Fibroblast of lung (primary cell): ENCODE data around the gene OR13A1. TPM values are rescaled to one million over a fixed set of nuclear protein-coding genes. Genes with fewer than 3 reads are reported as not detected.

ENCODE experiments used
- DNase-seq, 2 donors: peaks; one replicate each; pipeline versions ENCODE4 v3.0.0 to v3.0.0-alpha.2; 2010; ENCODE audit warnings: low read depth in 2 of 2
- H2AFZ ChIP-seq: 2 replicates; pipeline ENCODE4 v1.5.1; 2012; ENCODE audit warnings: low read length, control low read depth, inconsistent platforms
- H3K27ac ChIP-seq: 2 replicates; pipeline ENCODE4 v1.5.1; 2011; ENCODE audit warnings: low read length, control low read depth; ENCODE audit not compliant: insufficient read depth
- H3K27me3 ChIP-seq: 2 replicates; pipeline ENCODE4 v1.5.1; 2011; ENCODE audit warnings: mild to moderate bottlenecking, low read length; ENCODE audit not compliant: control insufficient read depth, insufficient read depth
- H3K36me3 ChIP-seq: 2 replicates; pipeline ENCODE4 v1.5.1; 2011; ENCODE audit warnings: low read length; ENCODE audit not compliant: control insufficient read depth, insufficient read depth
- H3K4me1 ChIP-seq: 2 replicates; pipeline ENCODE4 v1.5.1; 2011; ENCODE audit warnings: low read length; ENCODE audit not compliant: control insufficient read depth, insufficient read depth; ENCODE audit errors: extremely low read depth
- H3K4me2 ChIP-seq: 2 replicates; pipeline ENCODE4 v1.5.1; 2011; ENCODE audit warnings: low read length, control low read depth; ENCODE audit not compliant: insufficient read depth; ENCODE audit errors: extremely low read depth
- H3K4me3 ChIP-seq, 4 experiments: fragments of 200-600 bp in 1 of 4; sonication (generic) in 1 of 4; replicated peaks in 1 of 4; 2 replicates each; pipeline ENCODE4 v1.5.1; 2011 to 2016; ENCODE audit warnings: low read length in 4 of 4, low read depth in 3 of 4, mild to moderate bottlenecking in 3 of 4, control low read depth in 2 of 4, inconsistent platforms in 1 of 4, mixed read lengths in 1 of 4; ENCODE audit not compliant: insufficient read depth in 1 of 4; ENCODE audit errors: control extremely low read depth in 1 of 4
- H3K79me2 ChIP-seq: 2 replicates; pipeline ENCODE4 v1.5.1; 2012; ENCODE audit warnings: mild to moderate bottlenecking, low read length, inconsistent platforms; ENCODE audit not compliant: control insufficient read depth, insufficient read depth
- H3K9ac ChIP-seq: 2 replicates; pipeline ENCODE4 v1.5.1; 2011; ENCODE audit warnings: mild to moderate bottlenecking, low read length, control low read depth; ENCODE audit not compliant: insufficient read depth
- H3K9me3 ChIP-seq: 2 replicates; pipeline ENCODE4 v1.5.1; 2012; ENCODE audit warnings: low read depth, low read length; ENCODE audit not compliant: control insufficient read depth, insufficient read depth
- H4K20me1 ChIP-seq: 2 replicates; pipeline ENCODE4 v1.5.1; 2011; ENCODE audit warnings: low read length; ENCODE audit not compliant: control insufficient read depth, insufficient read depth; ENCODE audit errors: extremely low read depth
- EZH2 ChIP-seq: IDR thresholded peaks from 2 replicates; pipeline ENCODE4 v1.5.1; 2012; ENCODE audit warnings: low read length, control low read depth, mild to moderate bottlenecking; ENCODE audit errors: missing control alignments
- polyA plus RNA-seq, 2 donors: library from polyadenylated mRNA; depleted of rRNA in 1 of 2; stranded (reverse) in 1 of 2; unstranded in 1 of 2; fragments of >200 nt; gene quantifications; 2 replicates each; pipeline ENCODE4 v1.2.1, GENCODE V29; 2011 to 2012; ENCODE audit warnings: missing spikeins in 1 of 2
- total RNA-seq: library from RNA; depleted of rRNA; stranded (reverse); fragments of >200 nt; gene quantifications from 2 replicates; pipeline ENCODE4 v1.2.1, GENCODE V29; 2014
- TF ChIP-seq, protein P1 (sequence below), 2 donors: IDR thresholded peaks in 1 of 2; conservative IDR thresholded peaks in 1 of 2; 1 replicate in 1 of 2; 2 replicates in 1 of 2; pipeline ENCODE4 v1.5.1; 2011 to 2012; ENCODE audit warnings: low read length in 2 of 2, control low read depth in 1 of 2, inconsistent platforms in 1 of 2, low read depth in 1 of 2, mild to moderate bottlenecking in 1 of 2

The OR13A1 gene
- total and polyA plus RNA-seq, 2 donors (not counting 1 experiment from before 2014, with no cell fraction given): not detected

DNA sequence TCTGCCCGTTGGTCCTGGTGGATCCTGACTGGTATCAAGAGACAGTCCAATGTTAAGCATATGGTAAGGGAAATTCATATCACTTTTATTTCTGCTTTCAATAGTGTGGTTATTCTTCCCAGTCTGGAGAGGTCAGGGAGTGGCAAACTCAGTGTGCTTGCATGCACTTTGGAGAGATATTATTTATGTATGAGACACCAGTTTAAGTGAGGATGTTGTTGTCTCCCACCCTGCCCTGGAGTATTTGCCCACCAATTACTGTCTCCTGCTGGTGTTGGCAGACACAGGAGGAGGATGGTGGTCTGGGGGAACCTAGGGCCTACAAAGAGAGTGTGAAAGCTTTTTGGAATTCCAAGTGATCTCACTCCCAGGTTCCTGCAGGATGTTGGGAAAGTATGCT is 59.7 kb downstream of the OR13A1 start:
- no peaks in the 10 kb centered on the region for H3K9me3 ChIP-seq
- H3K4me3 ChIP-seq: no peak overlapping the region
- TF ChIP-seq EZH2: no peak
- TF ChIP-seq, protein P1, sequence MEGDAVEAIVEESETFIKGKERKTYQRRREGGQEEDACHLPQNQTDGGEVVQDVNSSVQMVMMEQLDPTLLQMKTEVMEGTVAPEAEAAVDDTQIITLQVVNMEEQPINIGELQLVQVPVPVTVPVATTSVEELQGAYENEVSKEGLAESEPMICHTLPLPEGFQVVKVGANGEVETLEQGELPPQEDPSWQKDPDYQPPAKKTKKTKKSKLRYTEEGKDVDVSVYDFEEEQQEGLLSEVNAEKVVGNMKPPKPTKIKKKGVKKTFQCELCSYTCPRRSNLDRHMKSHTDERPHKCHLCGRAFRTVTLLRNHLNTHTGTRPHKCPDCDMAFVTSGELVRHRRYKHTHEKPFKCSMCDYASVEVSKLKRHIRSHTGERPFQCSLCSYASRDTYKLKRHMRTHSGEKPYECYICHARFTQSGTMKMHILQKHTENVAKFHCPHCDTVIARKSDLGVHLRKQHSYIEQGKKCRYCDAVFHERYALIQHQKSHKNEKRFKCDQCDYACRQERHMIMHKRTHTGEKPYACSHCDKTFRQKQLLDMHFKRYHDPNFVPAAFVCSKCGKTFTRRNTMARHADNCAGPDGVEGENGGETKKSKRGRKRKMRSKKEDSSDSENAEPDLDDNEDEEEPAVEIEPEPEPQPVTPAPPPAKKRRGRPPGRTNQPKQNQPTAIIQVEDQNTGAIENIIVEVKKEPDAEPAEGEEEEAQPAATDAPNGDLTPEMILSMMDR (conservative IDR thresholded peaks at IDR 0.05 in 1 of 2, IDR thresholded peaks at IDR 0.05 in 1 of 2; ENCODE audit: low read depth in 1 of 2, low read length in 2 of 2): no peak
- H3K36me3 ChIP-seq: no peaks in the 10 kb centered on the region
- no peaks in the 10 kb centered on the region for H3K79me2 ChIP-seq
- no peaks in the 10 kb centered on the region for H3K4me1 ChIP-seq
- no peak overlapping the region for H2AFZ ChIP-seq
- no peak overlapping the region for H3K27ac ChIP-seq
- no peak overlapping the region for H3K4me2 ChIP-seq
- no peak for DNase-seq
- no peaks in the 10 kb centered on the region for H3K27me3 ChIP-seq
- H4K20me1 ChIP-seq: no peaks in the 10 kb centered on the region
- no peak overlapping the region for H3K9ac ChIP-seq

DNA sequence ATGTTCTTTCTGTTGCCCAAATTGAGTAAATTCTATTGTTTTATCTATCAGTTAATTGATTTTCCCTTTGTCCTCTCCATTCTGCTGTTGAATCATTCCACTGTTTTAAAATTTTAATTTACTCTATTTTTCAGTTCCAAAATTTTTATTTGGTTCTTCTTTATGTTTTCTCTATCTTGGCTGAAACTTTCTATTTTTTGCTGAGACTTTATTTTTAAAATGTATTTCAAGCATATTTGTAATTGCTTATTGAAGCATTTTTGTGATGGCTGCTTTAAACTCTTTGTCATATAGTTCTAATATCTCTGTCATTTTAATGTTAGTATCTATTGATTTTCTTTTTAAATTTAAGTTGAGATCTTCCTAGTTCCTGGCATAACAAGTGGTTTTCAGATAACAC is 60.5 kb downstream of the OR13A1 start:
- Histone ChIP-seq H3K36me3 (no peaks in the 10 kb centered on the region), H3K27ac (no peak overlapping the region), H3K4me3 (no peak overlapping the region), H3K27me3 (no peaks in the 10 kb centered on the region), H4K20me1 (no peaks in the 10 kb centered on the region), H3K4me2 (no peak overlapping the region), H2AFZ (no peak overlapping the region), H3K4me1 (no peaks in the 10 kb centered on the region), H3K9me3 (no peaks in the 10 kb centered on the region), H3K79me2 (no peaks in the 10 kb centered on the region), H3K9ac (no peak overlapping the region)
- TF ChIP-seq, protein P1 (conservative IDR thresholded peaks at IDR 0.05 in 1 of 2, IDR thresholded peaks at IDR 0.05 in 1 of 2; ENCODE audit: low read depth in 1 of 2, low read length in 2 of 2): no peak
- no peak for TF ChIP-seq EZH2
- no peak for DNase-seq

DNA sequence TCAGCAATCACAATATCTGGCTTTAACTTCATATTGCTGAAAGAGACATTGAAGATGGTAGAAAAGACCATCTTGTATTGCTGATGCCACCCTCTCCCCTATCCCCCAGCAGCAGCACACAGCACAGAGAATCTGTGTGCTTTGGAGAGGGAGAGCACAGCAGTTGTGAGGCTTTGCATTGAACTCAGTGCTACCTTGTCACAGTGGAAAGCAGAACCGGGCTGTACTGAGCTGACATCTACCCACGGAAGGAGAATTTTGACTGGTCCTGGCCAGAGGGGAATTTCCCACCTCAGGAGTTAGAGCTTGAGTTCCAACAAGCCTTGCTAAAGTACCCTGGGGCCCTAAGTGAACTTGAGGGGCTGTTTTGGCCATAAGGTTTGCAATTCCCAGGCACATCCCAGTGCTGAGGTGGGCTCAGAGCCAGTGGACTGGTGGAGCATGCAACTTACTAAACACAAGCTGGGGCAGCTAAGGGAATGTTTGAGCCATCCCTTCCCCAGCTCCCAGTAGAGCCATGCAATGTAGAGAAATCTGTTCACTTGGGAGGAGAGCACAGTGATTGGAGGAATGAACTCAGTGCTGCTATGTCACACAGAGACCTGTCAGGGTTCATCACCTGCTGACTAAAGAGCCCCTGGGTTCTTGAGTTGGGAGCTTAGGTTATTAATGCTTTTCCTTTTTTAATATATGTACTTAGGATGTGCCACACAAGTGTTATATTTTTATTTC is 62.1 kb downstream of the OR13A1 start:
- TF ChIP-seq, protein P1 (conservative IDR thresholded peaks at IDR 0.05 in 1 of 2, IDR thresholded peaks at IDR 0.05 in 1 of 2; ENCODE audit: low read depth in 1 of 2, low read length in 2 of 2): no peak
- TF ChIP-seq EZH2: no peak
- H3K9ac ChIP-seq: no peak overlapping the region
- H3K9me3 ChIP-seq: no peaks in the 10 kb centered on the region
- no peaks in the 10 kb centered on the region for H3K36me3 ChIP-seq
- no peak overlapping the region for H2AFZ ChIP-seq
- no peak for DNase-seq
- H3K4me3 ChIP-seq: no peak overlapping the region
- H3K4me1 ChIP-seq: no peaks in the 10 kb centered on the region
- H3K27ac ChIP-seq: no peak overlapping the region
- H3K27me3 ChIP-seq: no peaks in the 10 kb centered on the region
- no peaks in the 10 kb centered on the region for H3K79me2 ChIP-seq
- no peak overlapping the region for H3K4me2 ChIP-seq
- no peaks in the 10 kb centered on the region for H4K20me1 ChIP-seq

Other genes starting within 250 kb of the OR13A1 start
- not detected in 2 replicates for gene ALOX5, start 58.6 kb upstream of the OR13A1 start, total RNA-seq
- gene ALOX5, start 58.6 kb upstream of the OR13A1 start, polyA plus RNA-seq: not detected in 2 replicates